HepG2 (cell line): ENCODE data around the gene MEGF6. TPM values are rescaled to one million over a fixed set of nuclear protein-coding genes. Genes with fewer than 3 reads are reported as not detected.

Experiments used
- ATAC-seq: fragments of 200-7000 bp; cut with Tn5 transposase; 3 replicates; pipeline ENCODE4 v1.9.1; 2020; ENCODE audit warnings: mild to moderate bottlenecking, moderate library complexity
- BruUV-seq: library from RNA; stranded (reverse); fragments of 400-500 nt; replicated peaks from 2 replicates; lab custom pipeline; 2021; lab: Mats Ljungman, UMichigan
- CTCF ChIA-PET: fragments of 300-600 bp; formaldehyde crosslinking; extraction: SDS; loops from one replicate; lab custom pipeline; 2021; ENCODE audit warnings: low total read pairs, inconsistent platforms, low intra/inter-chr PET ratio; lab: Yijun Ruan, JAX
- POLR2A ChIA-PET: fragments of 350-600 bp; sonication (Branson Sonifier 250); formaldehyde crosslinking; loops from one replicate; lab custom pipeline; 2020; ENCODE audit warnings: antibody characterized with exemption, inconsistent platforms; lab: Yijun Ruan, JAX
- DNase-seq: peaks from one replicate; pipeline ENCODE4 v3.0.0-alpha.2; 2015; ENCODE audit warnings: low spot score
- FAIRE-seq: peaks from 3 replicates; lab custom pipeline; 2011; peaks lifted over from hg19 to GRCh38; lab: Jason Lieb, UNC
- H2AFZ ChIP-seq: one replicate; pipeline ENCODE4 v1.6.1; 2011; ENCODE audit warnings: low read length, inconsistent platforms
- H3K27ac ChIP-seq: fragments of 300-600 bp; 3 replicates; pipeline ENCODE4 v1.8.0; 2011; ENCODE audit warnings: mixed run types, mild to moderate bottlenecking, mixed read lengths, low read length, inconsistent platforms; ENCODE audit not compliant: insufficient read depth; ENCODE audit errors: extremely low read length
- H3K27me3 ChIP-seq, 2 experiments: fragments of 200-600 bp in 1 of 2; 2 replicates in 1 of 2; 3 replicates in 1 of 2; pipeline versions ENCODE4 v1.6.0 to v1.8.0; 2011; ENCODE audit warnings: low read length in 2 of 2, mild to moderate bottlenecking in 2 of 2, moderate library complexity in 2 of 2, inconsistent platforms in 1 of 2; ENCODE audit not compliant: insufficient read depth in 2 of 2, control insufficient read depth in 1 of 2
- H3K36me3 ChIP-seq, 2 experiments: fragments of 200-600 bp in 1 of 2; replicated peaks in 1 of 2; 2 replicates in 1 of 2; 3 replicates in 1 of 2; pipeline versions ENCODE4 v1.5.1 to v1.8.0; 2011; ENCODE audit warnings: low read length in 2 of 2, inconsistent platforms in 1 of 2; ENCODE audit not compliant: insufficient read depth in 2 of 2, control insufficient read depth in 1 of 2
- H3K4me1 ChIP-seq: 2 replicates; pipeline ENCODE4 v1.5.1; 2012; ENCODE audit warnings: low read length, inconsistent platforms; ENCODE audit not compliant: insufficient read depth
- H3K4me2 ChIP-seq: 2 replicates; pipeline ENCODE4 v1.6.0; 2011; ENCODE audit warnings: low read depth, low read length, inconsistent platforms
- H3K4me3 ChIP-seq, 3 experiments: fragments of 200-600 bp in 1 of 3; sonication (generic), shearing (Covaris generic) in 1 of 3; replicated peaks in 1 of 3; 2 replicates each; pipeline ENCODE4 v1.5.1; 2011 to 2016; ENCODE audit warnings: low read length in 3 of 3, inconsistent platforms in 2 of 3, low read depth in 2 of 3, mild to moderate bottlenecking in 2 of 3, control low read depth in 1 of 3, mixed read lengths in 1 of 3; ENCODE audit not compliant: insufficient read depth in 1 of 3
- H3K79me2 ChIP-seq: one replicate; pipeline ENCODE4 v1.6.1; 2011; ENCODE audit warnings: low read length, inconsistent platforms; ENCODE audit not compliant: insufficient read depth
- H3K9ac ChIP-seq: 2 replicates; pipeline ENCODE4 v1.6.0; 2011; ENCODE audit warnings: mild to moderate bottlenecking, low read depth, low read length, inconsistent platforms; ENCODE audit not compliant: insufficient read depth
- H3K9me3 ChIP-seq: 2 replicates; pipeline ENCODE4 v1.5.1; 2012; ENCODE audit warnings: mild to moderate bottlenecking, low read length
- H4K20me1 ChIP-seq: 2 replicates; pipeline ENCODE4 v1.6.0; 2011; ENCODE audit warnings: inconsistent platforms, mild to moderate bottlenecking, low read length, moderate library complexity; ENCODE audit not compliant: insufficient read depth
- AGO1 ChIP-seq: fragments of 200-400 bp; formaldehyde crosslinking; IDR thresholded peaks from 2 replicates; pipeline ENCODE4 v1.6.1; 2017; ENCODE audit warnings: mild to moderate bottlenecking, low read depth, low read length, moderate library complexity; ENCODE audit not compliant: poor library complexity, severe bottlenecking
- AGO2 ChIP-seq: fragments of 200-400 bp; formaldehyde crosslinking; optimal IDR thresholded peaks from 2 replicates; pipeline ENCODE3; 2017; ENCODE audit warnings: mild to moderate bottlenecking, low read depth, low read length, moderate library complexity
- CREBL2 ChIP-seq: sonication (generic); formaldehyde crosslinking; IDR thresholded peaks from 2 replicates; pipeline ENCODE4 v1.8.1; 2023; ENCODE audit warnings: missing genetic modification reagents, mild to moderate bottlenecking, borderline replicate concordance
- FOXO1 ChIP-seq: sonication (generic); formaldehyde crosslinking; IDR thresholded peaks from 2 replicates; pipeline ENCODE4 v1.4.0; 2020; ENCODE audit warnings: missing genetic modification reagents
- MAZ ChIP-seq, 2 experiments: sonication (generic) in 1 of 2; formaldehyde crosslinking in 1 of 2; IDR thresholded peaks; 2 replicates each; pipeline versions ENCODE4 v1.5.0 to v1.6.1; 2012 to 2020; ENCODE audit warnings: low read depth in 2 of 2, mild to moderate bottlenecking in 2 of 2, borderline replicate concordance in 1 of 2, improper control_type of control experiment in 1 of 2, low read length in 1 of 2, missing genetic modification reagents in 1 of 2, moderate library complexity in 1 of 2
- RXRA ChIP-seq: sonication (generic); formaldehyde crosslinking; IDR thresholded peaks from 2 replicates; pipeline ENCODE4 v1.5.1; 2020; ENCODE audit warnings: missing genetic modification reagents
- ZFY ChIP-seq: sonication (generic); formaldehyde crosslinking; IDR thresholded peaks from 2 replicates; pipeline ENCODE4 v1.4.0; 2020; ENCODE audit warnings: missing genetic modification reagents
- ZNF7 ChIP-seq: IDR thresholded peaks from 2 replicates; pipeline ENCODE4 v1.6.1; 2016; ENCODE audit warnings: missing biosample characterization, missing genetic modification reagents
- ZSCAN22 ChIP-seq: sonication (generic); formaldehyde crosslinking; IDR thresholded peaks from 2 replicates; pipeline ENCODE4 v1.4.0; 2020; ENCODE audit warnings: mild to moderate bottlenecking, missing genetic modification reagents
- WGBS: methylation state at CpG from one replicate; pipeline ENCODE4 v1.1.6; 2017; ENCODE audit warnings: low lambda C conversion rate; 5-methylcytosine and 5-hydroxymethylcytosine counted together
- in situ Hi-C: cut with HindIII; loops from 2 replicates; pipeline ENCODE4 v1.10.0; 2017; ENCODE audit warnings: low pct_unique_long_range_greater_than_20kb; ENCODE audit not compliant: extremely low pct_ligation_motif_present
- intact Hi-C: fragments of 100-400 bp; cut with micrococcal nuclease; formaldehyde crosslinking; loops from one replicate; pipeline ENCODE4 v1.10.0; 2022; ENCODE audit not compliant: unreplicated experiment
- polyA plus RNA-seq, 8 experiments: library from polyadenylated mRNA; depleted of rRNA in 3 of 8; stranded (reverse) in 7 of 8; unstranded in 1 of 8; fragments of >200 nt; fragmentation: Illumina TruSeq in 4 of 8; extraction: Trizol in 4 of 8; gene quantifications; 2 replicates each; pipeline versions ENCODE4 v1.2.1 to v1.2.3, GENCODE V29; 2011 to 2016; ENCODE audit warnings: low read depth in 4 of 8, missing spikeins in 1 of 8, mixed read lengths in 1 of 8; ENCODE audit not compliant: insufficient read depth in 1 of 8
- total RNA-seq, 5 experiments: library from RNA; depleted of rRNA; stranded (reverse); fragments of >200 nt; fragmentation: Illumina TruSeq; extraction: Trizol; gene quantifications; 2 replicates each; pipeline ENCODE4 v1.2.3, GENCODE V29; 2016; ENCODE audit warnings: low read depth in 1 of 5

Gene MEGF6
- total and polyA plus RNA-seq, 2 of the 13 experiments (the other 11 are each of a cell fraction or from before 2014, with no cell fraction given): 1.9 TPM

- in situ Hi-C loops: no loop called here
- ChIA-PET CTCF (no interaction called here), POLR2A (no interaction called here)
- intact Hi-C loops: no loop called here
- H3K9ac ChIP-seq: no peak overlapping the region
- H3K27me3 ChIP-seq: peaks cover 13 to 42% of the 10 kb centered on the region in 2 experiments; a peak in 4 of 5 replicates
- no TSS peak for BruUV-seq
- no peak overlapping the region for H3K4me2 ChIP-seq
- H2AFZ ChIP-seq: no peak overlapping the region
- FAIRE-seq: no peak
- peaks cover 6% of the 10 kb centered on the region; the same call in 1 of the 2 replicates for H4K20me1 ChIP-seq
- TF ChIP-seq ZFY (CRISPR knock-in tag): no peak
- peak; percentile 49 for TF ChIP-seq AGO1
- TF ChIP-seq AGO2: peak; percentile 47
- no peak for TF ChIP-seq RXRA (CRISPR knock-in tag)
- no peak overlapping the region for H3K4me3 ChIP-seq
- DNase-seq: no peak
- no peaks in the 10 kb centered on the region for H3K79me2 ChIP-seq
- H3K27ac ChIP-seq: no peak overlapping the region
- WGBS: no CpG with 5 or more reads among the region's 16 CpGs
- H3K4me1 ChIP-seq: no peaks in the 10 kb centered on the region
- no peaks in the 10 kb centered on the region for H3K9me3 ChIP-seq
- H3K36me3 ChIP-seq: no peaks in the 10 kb centered on the region
- no peak for ATAC-seq
Observed at GRCh38 chr1:3521426-3521825, 89.9 kb downstream of the MEGF6 start.

- FAIRE-seq (no peak), ATAC-seq (no peak), DNase-seq (no peak)
- Histone ChIP-seq H3K27me3 (peaks cover 15 to 38% of the 10 kb centered on the region in 2 experiments; a peak in 4 of 5 replicates), H3K9me3 (no peaks in the 10 kb centered on the region), H3K36me3 (no peaks in the 10 kb centered on the region), H3K9ac (no peak overlapping the region), H3K4me3 (no peak overlapping the region), H3K4me1 (no peaks in the 10 kb centered on the region), H3K4me2 (no peak overlapping the region), H3K79me2 (no peaks in the 10 kb centered on the region), H2AFZ (no peak overlapping the region), H4K20me1 (peaks cover 6% of the 10 kb centered on the region; the same call in 1 of the 2 replicates), H3K27ac (no peak overlapping the region)
- ChIA-PET CTCF (no interaction called here), POLR2A (no interaction called here)
- 45% methylated on average over 3 of the region's 24 CpGs for WGBS
- in situ Hi-C loops (no loop called here), intact Hi-C loops (no loop called here)
- no peak for TF ChIP-seq ZNF7 (CRISPR knock-in tag)
- TF ChIP-seq ZSCAN22 (CRISPR knock-in tag): no peak
- TF ChIP-seq AGO1: peak; percentile 13
- no peak for TF ChIP-seq CREBL2 (CRISPR knock-in tag)
- TF ChIP-seq FOXO1 (CRISPR knock-in tag): no peak
- TF ChIP-seq MAZ (IDR thresholded peaks at IDR 0.05; ENCODE audit: borderline replicate concordance, low read depth, low read length): no peak
- TF ChIP-seq MAZ (CRISPR knock-in tag; IDR thresholded peaks at IDR 0.05; ENCODE audit: low read depth): no peak
- no TSS peak for BruUV-seq
Observed at GRCh38 chr1:3520419-3521378, 90.6 kb downstream of the MEGF6 start.
